MCF 10A (cell line): ENCODE measurements around the gene FIG4. TPM values are rescaled to one million over a fixed set of nuclear protein-coding genes. Genes with fewer than 3 reads are reported as not detected.

Experiments
- BruUV-seq: library from RNA; stranded (reverse); fragments of 400-500 nt; replicated peaks from 2 replicates; lab custom pipeline; 2021; lab: Mats Ljungman, UMichigan
- CTCF ChIA-PET: fragments of 300-600 bp; sonication (Branson Sonifier 250); formaldehyde crosslinking; extraction: SDS; loops from one replicate; lab custom pipeline; 2021; ENCODE audit warnings: antibody characterized with exemption, inconsistent platforms; lab: Yijun Ruan, JAX
- POLR2A ChIA-PET: fragments of 300-600, 350-650 bp; sonication (Branson Sonifier 250); formaldehyde crosslinking; extraction: SDS; loops from one replicate; lab custom pipeline; 2020; ENCODE audit warnings: antibody characterized with exemption, inconsistent platforms; lab: Yijun Ruan, JAX
- DNase-seq: peaks from one replicate; pipeline ENCODE4 v3.0.0-alpha.2; 2018; ENCODE audit not compliant: unreplicated experiment
- H3K27ac Mint-ChIP-seq: one replicate; pipeline ENCODE4 v1.8.0; 2022; ENCODE audit warnings: mild to moderate bottlenecking, low read depth, mixed read lengths; ENCODE audit not compliant: unreplicated experiment
- H3K27me3 Mint-ChIP-seq: one replicate; pipeline ENCODE4 v1.8.0; 2022; ENCODE audit warnings: mixed read lengths; ENCODE audit not compliant: insufficient read depth, unreplicated experiment
- H3K36me3 Mint-ChIP-seq: one replicate; pipeline ENCODE4 v1.8.0; 2022; ENCODE audit warnings: mild to moderate bottlenecking, moderate library complexity, mixed read lengths; ENCODE audit not compliant: insufficient read depth, unreplicated experiment
- H3K4me1 Mint-ChIP-seq: one replicate; pipeline ENCODE4 v1.8.0; 2022; ENCODE audit warnings: mixed read lengths; ENCODE audit not compliant: insufficient read depth, unreplicated experiment
- H3K4me3 Mint-ChIP-seq: one replicate; pipeline ENCODE4 v1.8.0; 2022; ENCODE audit warnings: mild to moderate bottlenecking, moderate library complexity, mixed read lengths; ENCODE audit not compliant: unreplicated experiment
- H3K9me3 Mint-ChIP-seq: one replicate; pipeline ENCODE4 v1.8.0; 2022; ENCODE audit warnings: mixed read lengths; ENCODE audit not compliant: unreplicated experiment
- intact Hi-C: fragments of 100-400 bp; cut with micrococcal nuclease; formaldehyde crosslinking; loops from 2 replicates; pipeline ENCODE4 v1.14.1; 2022
- total RNA-seq: library from RNA; stranded (reverse); gene quantifications from 2 replicates; pipeline ENCODE4 v1.2.3, GENCODE V29; 2022
- TF ChIP-seq, protein P1 (sequence below): fragments of 200-600 bp; IDR thresholded peaks from one replicate; pipeline ENCODE4 v1.8.0; 2022; ENCODE audit warnings: antibody characterized with exemption, mild to moderate bottlenecking; ENCODE audit not compliant: unreplicated experiment

The FIG4 gene
- total RNA-seq, 1 experiment from 2014 or later = 7.9 TPM

DNA sequence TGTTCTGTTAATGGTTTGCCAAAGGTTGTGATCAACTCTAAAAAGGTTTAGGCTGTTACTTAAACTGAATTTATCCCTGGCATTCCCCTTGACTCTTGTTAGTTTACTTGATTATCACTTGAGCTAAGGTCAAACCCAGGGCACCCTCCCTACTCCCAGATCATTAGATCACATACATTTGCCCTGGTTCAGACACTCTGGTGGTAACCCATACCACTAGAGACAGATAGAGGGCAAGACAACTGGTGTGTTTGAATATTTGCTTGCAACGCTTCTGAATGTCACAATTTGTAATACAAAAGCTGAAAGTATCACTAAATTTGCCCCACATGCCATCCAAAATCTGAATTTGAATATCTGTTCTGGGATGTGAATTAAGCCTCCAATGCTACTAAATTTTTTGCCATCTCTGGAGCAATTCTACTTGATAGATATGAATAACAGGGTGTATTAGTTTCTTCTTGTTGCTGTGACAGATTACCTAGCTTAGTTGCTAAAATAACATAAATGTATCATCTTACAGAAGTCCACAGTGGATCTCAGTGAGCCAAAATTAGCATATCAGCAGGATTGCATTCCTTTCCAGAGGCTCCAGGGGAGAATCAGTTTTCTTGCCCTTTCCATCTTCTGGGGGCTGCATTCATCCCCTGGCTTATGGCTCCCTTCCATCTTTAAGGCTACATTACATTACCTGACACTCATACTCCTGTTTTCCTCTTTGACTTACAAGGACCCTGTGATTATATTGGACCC, 45.4 kb downstream of the FIG4 start:
- H3K4me3 Mint-ChIP-seq = no peak overlapping the region
- no TSS peak for BruUV-seq
- peaks cover 6% of the 10 kb centered on the region for H3K9me3 Mint-ChIP-seq
- ChIA-PET POLR2A (no interaction called here), CTCF (interaction anchor here (0.9 kb wide), 1 partner anchor 208 kb away, joined by 3 read pairs; no protein-coding TSS in a partner anchor)
- H3K27me3 Mint-ChIP-seq = no peaks in the 10 kb centered on the region
- TF ChIP-seq, protein P1, sequence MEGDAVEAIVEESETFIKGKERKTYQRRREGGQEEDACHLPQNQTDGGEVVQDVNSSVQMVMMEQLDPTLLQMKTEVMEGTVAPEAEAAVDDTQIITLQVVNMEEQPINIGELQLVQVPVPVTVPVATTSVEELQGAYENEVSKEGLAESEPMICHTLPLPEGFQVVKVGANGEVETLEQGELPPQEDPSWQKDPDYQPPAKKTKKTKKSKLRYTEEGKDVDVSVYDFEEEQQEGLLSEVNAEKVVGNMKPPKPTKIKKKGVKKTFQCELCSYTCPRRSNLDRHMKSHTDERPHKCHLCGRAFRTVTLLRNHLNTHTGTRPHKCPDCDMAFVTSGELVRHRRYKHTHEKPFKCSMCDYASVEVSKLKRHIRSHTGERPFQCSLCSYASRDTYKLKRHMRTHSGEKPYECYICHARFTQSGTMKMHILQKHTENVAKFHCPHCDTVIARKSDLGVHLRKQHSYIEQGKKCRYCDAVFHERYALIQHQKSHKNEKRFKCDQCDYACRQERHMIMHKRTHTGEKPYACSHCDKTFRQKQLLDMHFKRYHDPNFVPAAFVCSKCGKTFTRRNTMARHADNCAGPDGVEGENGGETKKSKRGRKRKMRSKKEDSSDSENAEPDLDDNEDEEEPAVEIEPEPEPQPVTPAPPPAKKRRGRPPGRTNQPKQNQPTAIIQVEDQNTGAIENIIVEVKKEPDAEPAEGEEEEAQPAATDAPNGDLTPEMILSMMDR = no peak
- H3K36me3 Mint-ChIP-seq = peaks cover 16% of the 10 kb centered on the region
- DNase-seq = no peak
- intact Hi-C loops = no loop called here
- no peaks in the 10 kb centered on the region for H3K4me1 Mint-ChIP-seq
- no peak overlapping the region for H3K27ac Mint-ChIP-seq

DNA sequence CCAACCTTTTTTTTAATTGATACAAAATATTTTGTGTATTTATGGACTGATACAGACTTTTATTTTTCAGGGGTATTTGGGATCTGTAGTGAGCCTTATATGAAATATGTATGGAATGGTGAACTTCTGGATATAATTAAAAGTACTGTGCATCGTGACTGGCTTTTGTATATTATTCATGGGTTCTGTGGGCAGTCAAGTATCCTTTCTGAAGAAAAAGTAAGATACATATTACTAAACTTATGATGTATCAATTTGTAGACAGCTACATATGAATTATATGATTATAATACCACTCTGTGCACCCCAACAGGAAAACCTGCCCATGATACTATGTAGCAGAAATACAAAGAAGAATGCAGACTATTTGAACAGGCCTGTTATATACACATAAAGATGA, 47.2 kb downstream of the FIG4 start:
- ChIA-PET CTCF (no interaction called here), POLR2A (no interaction called here)
- no peak for DNase-seq
- no TSS peak for BruUV-seq
- peaks cover 6% of the 10 kb centered on the region for H3K9me3 Mint-ChIP-seq
- intact Hi-C loops = no loop called here
- no peak overlapping the region for H3K27ac Mint-ChIP-seq
- no peaks in the 10 kb centered on the region for H3K27me3 Mint-ChIP-seq
- H3K36me3 Mint-ChIP-seq = peaks cover 16% of the 10 kb centered on the region
- TF ChIP-seq, protein P1 = no peak
- no peak overlapping the region for H3K4me3 Mint-ChIP-seq
- H3K4me1 Mint-ChIP-seq = no peaks in the 10 kb centered on the region

DNA sequence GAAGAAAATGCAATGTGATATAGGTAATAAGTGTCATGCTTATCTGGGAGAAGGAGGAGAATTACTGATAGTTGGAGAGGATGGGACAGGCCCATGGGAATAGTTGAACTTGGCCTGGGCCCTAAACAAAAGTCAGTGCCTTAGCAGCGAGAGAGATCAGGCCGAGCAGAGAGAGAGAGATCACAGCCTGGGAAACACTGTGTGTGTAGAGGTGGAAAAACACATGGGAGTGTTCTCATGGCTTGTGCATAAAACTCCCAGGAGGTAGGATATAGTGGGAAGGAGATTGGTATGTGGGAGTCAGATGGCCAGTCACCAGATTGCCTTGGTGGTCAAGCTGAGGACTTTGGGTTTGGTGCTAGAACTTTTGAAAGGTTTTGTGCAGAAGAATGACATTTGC, 47.6 kb downstream of the FIG4 start:
- ChIA-PET POLR2A (no interaction called here), CTCF (no interaction called here)
- no peaks in the 10 kb centered on the region for H3K4me1 Mint-ChIP-seq

DNA sequence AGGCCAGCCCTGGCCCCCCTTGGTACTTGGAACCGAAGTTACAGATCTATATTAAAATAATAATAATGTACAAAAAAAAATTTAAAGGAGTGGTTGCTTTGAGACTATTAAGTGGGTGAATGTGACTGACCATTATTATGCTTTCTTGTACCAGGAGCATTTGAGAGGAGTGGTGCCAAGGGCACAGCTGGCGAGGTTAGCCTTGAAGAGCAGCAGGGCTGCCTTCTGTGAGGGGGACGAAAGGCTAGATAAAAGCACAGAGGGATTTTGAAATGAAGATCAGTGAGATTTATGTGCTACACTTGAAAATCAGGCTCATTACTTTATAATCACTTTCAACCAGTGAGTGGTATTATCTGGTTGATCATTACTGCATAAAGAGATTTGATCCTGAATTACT, 48.6 kb downstream of the FIG4 start:
- TF ChIP-seq, protein P1 = no peak
- H3K4me1 Mint-ChIP-seq = no peaks in the 10 kb centered on the region

More for the DNA sequence above, 47.6 kb downstream of the FIG4 start:
- no peak overlapping the region for H3K4me3 Mint-ChIP-seq
- H3K27ac Mint-ChIP-seq = no peak overlapping the region
- BruUV-seq = no TSS peak
- DNase-seq = no peak
- H3K9me3 Mint-ChIP-seq = peaks cover 6% of the 10 kb centered on the region
- no peaks in the 10 kb centered on the region for H3K27me3 Mint-ChIP-seq
- intact Hi-C loops = no loop called here
- H3K36me3 Mint-ChIP-seq = peaks cover 16% of the 10 kb centered on the region
- TF ChIP-seq, protein P1 = no peak

More for the DNA sequence above, 48.6 kb downstream of the FIG4 start:
- Mint-ChIP-seq H3K36me3 (peaks cover 16% of the 10 kb centered on the region), H3K9me3 (peaks cover 6% of the 10 kb centered on the region), H3K27me3 (no peaks in the 10 kb centered on the region), H3K4me3 (no peak overlapping the region), H3K27ac (no peak overlapping the region)
- DNase-seq = no peak
- BruUV-seq = no TSS peak
- ChIA-PET CTCF (interaction anchor here (0.5 to 0.8 kb wide), 3 partner anchors 222 to 300 kb away, joined by 3 read pairs; no protein-coding TSS in a partner anchor), POLR2A (interaction anchor here (1.2 kb wide), 1 partner anchor 34 kb away, joined by 3 read pairs; no protein-coding TSS in a partner anchor)
- intact Hi-C loops = no loop called here
